H4 (cell line): ENCODE measurements around the gene GALNT17. TPM values are rescaled to one million over a fixed set of nuclear protein-coding genes. Genes with fewer than 3 reads are reported as not detected.

Experiments
- DNase-seq: peaks from one replicate; pipeline ENCODE4 v3.0.0-alpha.2; 2015; ENCODE audit warnings: low spot score
- total RNA-seq: library from RNA; depleted of rRNA; stranded (reverse); fragments of >200 nt; shearing (Covaris generic); gene quantifications from 2 replicates; pipeline ENCODE4 v1.2.3, GENCODE V29; 2014

GALNT17 gene
- total RNA-seq, 1 experiment from 2014 or later = 0.70 TPM

DNA sequence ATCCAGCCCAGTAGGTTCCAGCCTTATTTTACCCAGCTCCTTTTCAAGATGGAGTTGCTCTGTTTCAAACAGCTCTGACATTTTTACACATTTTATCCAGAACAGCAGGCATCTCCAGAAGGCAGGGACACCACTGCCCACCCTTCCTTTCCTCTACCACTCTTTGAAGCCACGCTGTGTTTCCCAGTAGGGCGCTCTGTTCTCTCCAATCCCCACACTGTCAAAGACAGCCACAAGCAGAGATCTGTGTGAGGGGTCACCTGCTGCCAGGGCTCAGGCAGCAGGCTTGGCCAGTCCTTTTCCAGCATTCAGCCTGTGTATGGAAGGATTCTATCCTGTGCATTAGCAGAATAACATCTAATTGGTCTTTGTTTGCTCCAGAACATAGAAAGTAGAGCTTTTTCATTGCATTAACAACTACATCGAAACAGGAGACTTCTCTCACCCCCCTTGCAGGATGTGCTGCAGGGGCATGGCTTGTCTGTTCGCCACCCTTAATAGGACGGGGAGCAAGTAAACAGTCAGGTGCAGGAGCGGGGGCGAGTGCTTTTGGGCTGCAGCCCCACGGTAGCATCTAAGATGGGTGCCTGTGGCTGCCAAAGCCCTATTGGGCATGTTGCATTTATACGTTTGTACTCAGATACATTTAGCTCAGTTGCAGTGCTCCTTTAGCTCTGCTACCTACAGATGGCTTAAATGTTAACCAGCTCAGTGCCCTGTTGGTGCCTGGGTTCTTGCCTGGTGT is 326.1 kb downstream of the GALNT17 start:
- no peak for DNase-seq

DNA sequence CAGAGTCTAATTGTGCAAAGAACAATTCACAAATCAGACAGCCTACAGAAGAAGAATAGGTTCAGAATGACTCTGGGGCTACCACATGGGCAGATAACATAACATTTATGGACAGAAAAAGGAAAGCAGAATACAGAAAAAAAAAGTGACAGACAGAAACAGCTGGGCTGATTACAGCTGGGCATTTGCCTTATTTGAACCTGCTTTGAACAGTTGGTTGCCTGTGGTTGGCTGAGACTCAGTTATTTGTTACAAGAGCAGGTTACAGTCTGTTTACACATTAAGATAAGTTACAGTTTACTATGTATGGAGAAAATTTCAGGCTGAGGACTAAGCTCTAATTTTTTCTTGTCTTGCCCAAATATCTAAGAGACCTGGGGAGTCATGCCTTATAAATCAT is 327.2 kb downstream of the GALNT17 start:
- no peak for DNase-seq

DNA sequence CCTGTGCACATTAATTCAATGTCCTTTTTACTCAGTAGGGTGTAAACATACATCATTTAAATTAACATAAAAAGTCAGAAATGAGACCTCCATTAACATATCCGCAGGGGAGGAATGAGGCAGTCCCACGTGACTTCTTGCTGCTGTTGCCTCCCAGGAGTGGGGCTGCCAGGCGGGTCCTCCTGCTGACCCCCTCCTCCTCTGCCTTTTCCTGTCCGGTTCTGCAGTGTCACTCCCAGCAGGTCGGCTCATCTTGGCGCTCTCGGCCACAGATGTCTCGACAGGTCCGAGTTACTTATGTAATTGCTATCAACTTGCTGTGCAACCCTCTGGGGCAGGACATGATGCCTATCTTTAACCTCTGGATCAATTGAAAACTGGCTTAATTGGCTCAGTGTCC is 329.6 kb downstream of the GALNT17 start:
- DNase-seq = no peak

DNA sequence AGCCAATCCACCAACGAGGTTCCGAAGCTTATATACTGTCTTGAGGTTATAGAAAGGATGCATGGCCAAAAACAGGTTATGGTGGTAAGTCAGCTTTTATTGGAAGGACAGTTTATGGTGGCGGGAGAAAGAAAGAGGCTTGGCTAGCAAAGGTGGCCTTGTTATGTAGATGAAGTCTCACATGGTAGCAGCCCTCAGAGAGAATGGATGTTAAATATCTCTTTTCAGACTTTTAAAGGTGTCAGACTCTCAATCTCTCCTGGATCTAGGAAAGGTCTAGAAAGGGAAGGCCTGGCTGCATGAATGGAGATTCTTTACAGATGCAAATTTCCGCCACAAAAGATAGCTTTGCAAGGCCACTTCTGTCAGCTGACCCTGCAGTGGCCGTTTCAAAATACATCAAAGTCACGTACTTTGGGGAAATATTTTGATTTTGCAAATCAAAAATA is 333.8 kb downstream of the GALNT17 start:
- DNase-seq = no peak

DNA sequence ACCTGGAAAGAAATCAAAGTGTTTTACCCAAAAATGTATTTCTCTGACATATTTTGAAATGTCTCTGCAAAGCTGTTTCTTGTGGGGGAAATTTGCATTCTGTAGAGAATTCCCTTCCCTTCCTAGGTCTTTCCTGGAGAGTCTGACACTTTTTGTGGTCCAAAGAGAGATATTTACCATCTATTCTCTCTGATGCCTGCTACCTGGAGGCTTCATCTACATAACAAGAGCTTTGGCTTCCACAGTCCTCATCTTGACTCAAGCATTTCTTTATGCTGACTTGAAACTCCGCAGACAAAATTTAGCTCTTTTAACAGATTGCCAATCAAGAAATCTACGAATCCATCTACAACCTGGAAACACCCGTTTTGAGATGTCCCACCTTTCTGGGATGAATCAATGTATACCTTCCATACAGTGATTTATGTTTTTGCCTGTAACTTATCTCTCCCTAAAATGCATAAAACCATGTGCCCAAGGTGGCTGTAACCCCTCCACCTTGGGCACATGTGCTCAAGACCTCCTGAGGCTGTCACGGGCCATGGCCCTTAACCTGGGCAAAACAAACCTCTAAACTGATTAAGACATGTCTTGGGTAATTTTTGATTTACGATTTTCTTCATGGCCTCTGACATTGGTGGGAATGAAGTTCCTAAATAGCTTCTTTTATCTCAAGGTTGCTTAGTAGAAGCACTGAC is 334.7 kb downstream of the GALNT17 start:
- DNase-seq = no peak

DNA sequence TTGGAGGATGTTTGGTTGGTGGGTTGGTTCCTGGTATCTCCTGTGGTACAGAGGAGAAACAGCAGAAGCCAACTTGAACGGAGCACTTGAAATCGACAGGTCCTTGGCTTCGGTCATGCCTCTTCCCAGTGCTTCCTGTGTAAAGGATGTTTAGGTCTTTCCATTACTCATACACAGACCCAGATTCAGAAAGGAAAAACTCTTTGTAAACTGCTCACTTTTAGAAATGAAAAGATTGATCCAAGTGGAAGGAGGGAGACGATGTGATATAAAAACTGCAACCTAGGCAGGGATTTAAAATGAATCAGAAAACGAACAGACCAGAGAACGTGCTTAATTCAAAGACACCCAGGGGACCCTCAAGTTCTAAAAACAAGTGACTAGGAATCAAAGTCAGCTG is 338.4 kb downstream of the GALNT17 start:
- DNase-seq = no peak

DNA sequence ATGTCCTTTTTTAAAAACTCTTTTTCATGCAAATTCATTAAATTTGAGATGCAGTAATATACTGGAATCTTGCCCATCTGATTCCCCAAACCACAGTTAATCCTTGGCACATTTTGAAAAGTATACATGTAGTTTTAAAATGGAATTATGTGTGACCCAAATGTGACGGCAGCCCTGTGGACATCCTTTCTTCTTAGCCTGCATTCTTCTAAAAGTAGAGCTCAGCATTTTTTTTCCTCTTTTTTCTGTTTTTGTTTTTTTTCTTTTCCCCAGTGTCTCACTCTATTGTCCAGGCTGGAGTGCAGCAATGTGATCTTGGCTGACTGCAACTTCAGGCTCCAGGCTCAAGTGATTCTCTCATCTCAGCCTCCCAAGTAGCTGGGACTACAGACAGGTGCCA is 338.9 kb downstream of the GALNT17 start:
- DNase-seq = no peak

DNA sequence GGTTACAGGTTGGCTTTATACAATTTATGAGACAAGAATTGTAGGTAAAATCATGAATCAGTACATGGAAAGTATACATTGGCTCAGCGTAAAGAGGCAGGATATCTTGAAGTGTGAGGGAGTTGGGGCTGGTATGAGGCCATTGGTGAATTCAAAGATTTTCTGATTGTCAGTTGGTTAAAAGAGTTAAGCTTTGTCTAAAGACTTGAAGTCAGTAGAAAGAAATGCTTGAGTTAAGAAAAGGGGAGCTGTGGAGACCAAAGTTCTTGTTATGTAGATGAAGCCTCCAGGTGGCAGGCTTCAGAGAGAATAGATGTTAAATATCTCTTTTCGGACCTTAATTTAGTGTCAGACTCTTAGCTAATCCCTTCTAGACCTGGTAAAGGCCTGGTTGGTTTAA is 341.0 kb downstream of the GALNT17 start:
- DNase-seq = no peak

- no peak for DNase-seq
Observed at GRCh38 chr7:71473366-71473967, 341.5 kb downstream of the GALNT17 start.

DNA sequence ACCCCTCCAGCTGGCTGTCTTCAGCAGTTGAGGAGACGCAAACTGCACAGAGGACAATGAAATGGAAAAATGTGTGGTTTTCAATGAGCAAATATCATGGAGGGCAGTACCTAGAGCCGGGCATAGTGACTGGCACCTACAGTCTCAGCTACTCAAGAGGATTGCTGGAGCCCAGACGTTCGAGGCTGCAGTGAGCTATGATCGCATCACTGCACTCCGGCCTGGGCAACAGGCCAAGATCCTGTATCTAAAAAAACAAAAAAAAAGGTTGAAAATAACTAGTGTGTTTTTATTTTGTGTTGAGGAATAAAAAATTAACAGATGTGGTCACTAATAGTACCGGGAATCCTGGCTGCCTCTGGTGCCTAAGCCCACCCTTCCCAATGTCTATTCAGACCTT is 345.5 kb downstream of the GALNT17 start:
- DNase-seq = no peak

DNA sequence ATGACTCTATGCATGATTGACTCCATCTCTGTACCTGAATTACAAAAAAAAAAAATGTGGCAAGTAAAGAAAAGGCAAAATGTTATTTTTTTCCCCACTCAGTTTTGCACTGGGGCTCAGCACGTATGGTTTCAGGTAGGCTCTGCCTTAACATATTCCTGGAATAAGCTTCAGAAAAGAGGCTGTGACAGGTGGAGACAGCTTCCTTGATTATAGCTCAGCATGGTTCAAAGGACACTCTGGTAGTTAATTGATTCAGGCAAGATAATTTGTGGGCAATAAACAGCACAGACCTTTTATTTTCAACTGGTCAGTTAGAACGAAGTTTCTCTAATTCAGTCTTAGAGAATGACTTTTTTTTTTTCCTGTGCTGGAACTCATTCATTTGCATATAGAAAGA is 347.3 kb downstream of the GALNT17 start:
- DNase-seq = no peak

DNA sequence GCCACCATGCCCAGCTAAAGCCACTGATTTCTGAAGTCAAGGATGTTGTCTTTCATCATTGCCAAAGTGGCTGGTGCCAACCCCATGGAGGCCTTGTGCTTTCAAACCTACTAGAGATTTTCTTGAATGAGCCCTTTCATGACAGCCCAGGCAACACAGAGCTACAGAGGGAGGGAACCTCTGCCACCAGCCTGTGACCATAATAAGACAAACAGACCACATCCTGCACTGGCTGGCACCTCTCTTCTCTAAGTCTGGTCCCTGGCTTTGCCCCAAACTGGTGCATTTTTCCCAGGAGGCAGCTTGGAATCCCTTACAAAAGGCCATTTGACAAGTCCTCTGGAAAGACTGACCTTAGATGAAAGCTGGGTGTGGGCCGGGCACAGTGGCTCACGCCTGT is 348.8 kb downstream of the GALNT17 start:
- DNase-seq = peak; percentile 70

GRCh38 chr7:71482284-71482683 is 350.3 kb downstream of the GALNT17 start:
- DNase-seq = no peak

DNA sequence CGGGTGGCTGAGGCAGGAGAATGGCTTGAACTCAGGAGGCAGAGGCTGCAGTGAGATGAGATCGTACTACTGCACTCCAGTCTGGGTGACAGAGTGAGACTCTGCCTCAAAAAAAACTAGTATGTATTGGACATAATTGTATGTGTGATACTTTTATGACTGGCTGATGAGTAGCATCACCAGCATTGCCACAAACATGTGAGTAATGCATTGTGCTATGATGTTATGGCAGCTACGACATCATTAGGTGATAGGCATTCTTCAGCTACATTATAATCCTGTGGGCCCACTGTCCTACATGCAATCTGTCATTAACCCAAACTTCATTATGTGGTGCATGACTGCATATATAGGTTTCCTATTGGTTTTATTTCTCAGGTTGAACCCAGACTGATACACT is 352.4 kb downstream of the GALNT17 start:
- no peak for DNase-seq

DNA sequence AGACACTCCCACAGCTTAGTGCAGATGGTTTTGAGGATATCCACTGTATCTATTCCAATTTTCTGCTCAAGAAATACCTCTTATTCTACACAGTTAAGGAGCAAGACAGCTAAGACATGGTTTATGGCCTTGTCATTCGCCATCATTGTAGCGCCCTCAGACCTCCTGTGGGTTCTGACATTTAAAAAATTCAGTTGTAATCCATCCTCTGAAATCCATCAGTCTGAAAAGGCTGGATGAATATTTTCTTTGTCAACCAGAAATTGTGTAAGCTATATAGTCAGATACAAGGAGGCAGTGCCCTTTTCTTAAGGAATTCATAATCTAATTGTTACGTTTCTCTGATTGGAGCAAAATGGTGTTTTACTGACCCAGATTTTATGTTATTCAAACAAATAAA is 353.6 kb downstream of the GALNT17 start:
- no peak for DNase-seq

DNA sequence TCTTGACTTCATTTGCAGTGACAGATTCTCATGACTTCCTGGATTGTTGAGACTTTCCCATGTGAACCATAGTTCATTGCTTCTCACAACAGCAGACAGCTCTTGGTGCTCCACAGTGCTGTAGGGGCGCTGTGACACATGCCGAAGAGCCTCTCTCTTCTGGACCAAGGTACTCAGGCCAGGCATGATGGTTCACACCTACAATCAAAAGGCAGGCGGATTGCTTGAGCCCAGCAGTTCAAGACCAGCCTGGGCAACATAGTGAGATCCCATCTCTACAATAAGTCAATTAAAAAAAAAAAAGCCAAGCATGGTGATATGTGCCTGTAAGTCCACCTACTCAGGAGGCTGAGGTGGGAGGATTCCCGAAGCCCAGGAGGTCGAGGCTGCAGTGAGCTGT is 354.5 kb downstream of the GALNT17 start:
- DNase-seq = no peak

GRCh38 chr7:71486856-71487628 is 355.1 kb downstream of the GALNT17 start:
- no peak for DNase-seq

DNA sequence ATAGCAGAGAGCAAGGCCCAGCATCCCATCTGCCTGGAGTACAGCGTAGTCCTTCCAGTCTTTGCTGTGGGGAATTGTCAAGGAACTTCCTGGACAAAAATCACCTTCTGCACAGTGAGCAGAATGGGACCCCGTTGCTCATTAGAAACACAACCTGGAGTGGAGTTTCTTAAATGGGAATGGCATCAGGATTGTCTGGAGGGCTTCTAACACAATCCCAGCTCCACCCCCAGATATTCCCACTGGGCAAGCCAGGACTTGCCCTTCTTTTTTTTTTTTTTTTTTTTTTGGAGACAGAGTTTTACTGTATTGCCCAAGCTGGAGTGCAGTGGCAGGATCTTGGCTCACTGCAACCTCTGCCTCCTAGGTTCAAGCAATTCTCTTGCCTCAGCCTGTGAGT is 356.4 kb downstream of the GALNT17 start:
- DNase-seq = peak; percentile 50

DNA sequence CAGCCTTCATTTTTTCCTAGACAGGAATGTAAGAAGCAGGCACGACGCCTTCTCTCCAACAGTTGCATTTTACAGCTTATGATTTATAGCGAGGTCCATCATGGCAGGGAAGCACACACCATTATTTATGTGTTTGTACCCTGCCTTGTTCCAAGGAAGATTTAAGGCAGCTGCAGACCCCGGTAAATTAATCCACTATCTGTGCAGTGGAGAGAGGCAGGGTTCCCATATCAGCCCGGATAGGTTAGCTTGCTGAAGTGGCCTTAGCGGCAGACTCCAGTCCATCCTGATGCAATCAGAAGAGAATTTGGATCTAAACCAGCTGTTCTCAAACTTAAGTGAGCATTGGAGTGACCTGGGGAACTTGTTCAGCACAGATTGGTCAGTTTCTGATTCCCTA is 359.4 kb downstream of the GALNT17 start:
- no peak for DNase-seq

DNA sequence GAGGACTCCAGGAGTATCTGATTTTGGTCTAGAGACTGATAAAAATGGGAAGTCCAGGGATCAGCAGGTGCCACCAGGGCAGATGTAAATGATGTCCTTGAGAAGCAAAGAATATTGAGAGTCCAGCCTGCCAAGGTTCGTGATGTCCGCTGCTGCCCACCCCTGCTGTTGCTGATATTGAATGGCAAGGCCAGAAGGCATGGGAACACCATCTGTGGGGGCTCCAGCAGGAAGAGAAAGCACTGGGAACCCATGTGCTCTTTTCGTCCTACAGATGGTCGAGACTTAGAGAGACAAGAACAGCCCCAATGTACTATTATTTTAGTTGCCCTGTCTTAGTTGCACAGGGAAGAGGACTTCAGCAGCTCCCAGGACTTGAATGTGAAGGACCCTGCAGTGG is 363.9 kb downstream of the GALNT17 start:
- no peak for DNase-seq

DNA sequence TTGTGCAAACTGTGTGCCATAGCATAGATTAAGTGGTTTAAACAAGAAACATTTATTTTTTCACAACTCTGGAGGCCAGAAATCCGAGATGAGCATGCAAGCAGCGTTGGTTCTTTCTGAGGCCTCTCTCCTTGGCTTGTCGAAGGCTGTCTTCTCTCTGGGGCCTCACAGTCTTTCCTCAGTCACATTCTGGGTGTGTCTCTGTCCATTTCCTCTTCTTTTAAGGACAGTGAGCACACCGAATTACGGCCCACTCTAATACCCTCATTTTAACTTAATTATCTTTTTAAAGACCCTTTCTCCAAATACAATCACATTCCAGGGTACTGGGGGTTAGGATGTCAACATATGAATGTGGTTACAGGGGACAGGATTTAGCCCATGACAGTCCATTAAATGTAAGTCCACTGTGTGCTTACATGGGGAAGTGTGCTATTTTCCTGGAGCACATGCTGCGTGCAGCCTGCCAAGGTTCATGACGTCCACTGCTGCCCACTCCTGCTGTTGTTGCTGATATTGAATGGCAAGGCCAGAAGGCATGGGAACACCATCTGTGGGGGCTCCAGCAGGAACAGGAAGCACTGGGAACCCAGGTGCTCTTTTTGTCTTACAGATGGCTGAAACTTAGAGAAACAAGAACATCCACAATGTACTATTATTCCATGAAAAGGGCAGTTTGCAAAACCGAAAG is 365.5 kb downstream of the GALNT17 start:
- no peak for DNase-seq

GRCh38 chr7:71498381-71498780 is 366.4 kb downstream of the GALNT17 start:
- no peak for DNase-seq
